ENCODE results near the gene BRICD5. TPM values are rescaled to one million over a fixed set of nuclear protein-coding genes. Genes with fewer than 3 reads are reported as not detected.
A peak's percentile ranks its signal among the peaks of the same experiment; 100 is the strongest.

The BRICD5 gene
- total RNA-seq, 1 donor from 2014 or later, result 1.4 TPM

DNA sequence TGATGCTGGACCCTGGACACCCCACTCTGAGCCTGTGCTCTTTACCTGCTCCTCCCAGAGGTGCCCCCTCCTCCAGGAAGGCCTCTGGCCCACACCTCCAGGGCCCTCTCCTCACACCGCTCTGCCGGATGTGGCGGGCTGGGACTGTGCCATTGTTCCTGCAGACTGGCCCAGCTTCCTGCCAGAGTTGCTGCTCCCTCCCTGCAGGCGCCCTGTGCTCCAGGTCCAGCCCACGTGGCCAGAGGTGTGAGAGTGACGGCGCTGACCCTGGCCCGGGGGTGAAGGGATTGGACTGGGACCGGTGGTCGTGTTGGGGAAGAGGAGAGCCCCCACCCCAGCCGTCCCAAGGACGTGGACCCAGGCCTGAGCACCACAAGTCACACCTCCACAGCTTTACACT, 18.4 kb upstream of the BRICD5 start:
- Histone ChIP-seq H3K4me3 (no peak overlapping the region), H3K9me3 (no peaks in the 10 kb centered on the region), H3K27ac (no peak overlapping the region), H3K27me3 (no peaks in the 10 kb centered on the region), H3K4me1 (peaks cover 4 to 11% of the 10 kb centered on the region in 2 donors), H3K36me3 (peaks cover 63% of the 10 kb centered on the region in 2 donors)
- TF ChIP-seq, protein P1, sequence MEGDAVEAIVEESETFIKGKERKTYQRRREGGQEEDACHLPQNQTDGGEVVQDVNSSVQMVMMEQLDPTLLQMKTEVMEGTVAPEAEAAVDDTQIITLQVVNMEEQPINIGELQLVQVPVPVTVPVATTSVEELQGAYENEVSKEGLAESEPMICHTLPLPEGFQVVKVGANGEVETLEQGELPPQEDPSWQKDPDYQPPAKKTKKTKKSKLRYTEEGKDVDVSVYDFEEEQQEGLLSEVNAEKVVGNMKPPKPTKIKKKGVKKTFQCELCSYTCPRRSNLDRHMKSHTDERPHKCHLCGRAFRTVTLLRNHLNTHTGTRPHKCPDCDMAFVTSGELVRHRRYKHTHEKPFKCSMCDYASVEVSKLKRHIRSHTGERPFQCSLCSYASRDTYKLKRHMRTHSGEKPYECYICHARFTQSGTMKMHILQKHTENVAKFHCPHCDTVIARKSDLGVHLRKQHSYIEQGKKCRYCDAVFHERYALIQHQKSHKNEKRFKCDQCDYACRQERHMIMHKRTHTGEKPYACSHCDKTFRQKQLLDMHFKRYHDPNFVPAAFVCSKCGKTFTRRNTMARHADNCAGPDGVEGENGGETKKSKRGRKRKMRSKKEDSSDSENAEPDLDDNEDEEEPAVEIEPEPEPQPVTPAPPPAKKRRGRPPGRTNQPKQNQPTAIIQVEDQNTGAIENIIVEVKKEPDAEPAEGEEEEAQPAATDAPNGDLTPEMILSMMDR (IDR thresholded peaks at IDR 0.05), result no peak
- DNase-seq (ENCODE audit: low spot score in 2 of 2), result no peak
- intact Hi-C loops (cut with DNase I), result no loop called here

DNA sequence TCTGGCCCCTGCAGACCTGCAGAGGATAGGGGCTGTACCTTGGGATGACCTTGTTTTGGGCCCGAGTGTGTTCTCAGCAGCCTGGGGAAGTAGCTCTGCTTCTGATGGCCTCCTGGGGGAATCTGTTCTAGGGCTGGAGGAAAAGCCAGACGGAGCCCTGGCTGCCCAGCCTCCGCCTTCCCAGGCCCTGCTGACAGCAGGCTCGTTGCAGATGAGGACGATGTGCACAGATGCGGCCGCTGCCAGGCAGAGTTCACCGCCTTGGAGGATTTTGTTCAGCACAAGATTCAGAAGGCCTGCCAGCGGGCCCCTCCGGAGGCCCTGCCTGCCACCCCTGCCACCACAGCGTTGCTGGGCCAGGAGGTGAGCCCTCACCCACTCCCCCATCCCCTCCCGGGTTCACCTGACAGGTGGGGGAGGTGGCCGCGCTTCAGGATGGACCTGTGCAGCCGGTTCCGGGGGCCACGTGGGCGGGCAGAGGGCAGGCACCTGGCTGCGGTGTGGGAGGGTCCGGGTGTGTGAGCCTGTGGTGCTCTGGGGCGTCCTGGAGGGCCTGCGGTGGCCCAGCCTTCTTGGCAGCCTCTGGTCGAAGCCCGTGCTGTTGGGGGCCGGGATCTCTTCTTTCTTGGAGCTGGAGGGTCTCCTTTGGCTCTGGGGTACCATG, 17.6 kb upstream of the BRICD5 start:
- intact Hi-C loops (cut with DNase I), result no loop called here
- TF ChIP-seq, protein P1 (IDR thresholded peaks at IDR 0.05), result no peak

GRCh38 chr16:2226918-2227317, 16.3 kb upstream of the BRICD5 start:
- H3K9me3 ChIP-seq, result no peaks in the 10 kb centered on the region
- H3K27me3 ChIP-seq, result no peaks in the 10 kb centered on the region
- H3K4me3 ChIP-seq, result no peak overlapping the region
- intact Hi-C loops (cut with DNase I), result no loop called here
- H3K27ac ChIP-seq, result no peak overlapping the region
- peaks cover 41 to 42% of the 10 kb centered on the region in 2 donors for H3K36me3 ChIP-seq
- H3K4me1 ChIP-seq, result peaks cover 4 to 15% of the 10 kb centered on the region in 2 donors
- DNase-seq (ENCODE audit: low spot score in 2 of 2), result no peak
- TF ChIP-seq, protein P1 (IDR thresholded peaks at IDR 0.05), result no peak

More for the DNA sequence above, 17.6 kb upstream of the BRICD5 start:
- Histone ChIP-seq H3K27me3 (no peaks in the 10 kb centered on the region), H3K9me3 (no peaks in the 10 kb centered on the region), H3K27ac (no peak overlapping the region), H3K36me3 (peaks cover 55% of the 10 kb centered on the region in 2 donors), H3K4me1 (peaks cover 4 to 13% of the 10 kb centered on the region in 2 donors), H3K4me3 (no peak overlapping the region)
- no peak for DNase-seq (ENCODE audit: low spot score in 2 of 2)

DNA sequence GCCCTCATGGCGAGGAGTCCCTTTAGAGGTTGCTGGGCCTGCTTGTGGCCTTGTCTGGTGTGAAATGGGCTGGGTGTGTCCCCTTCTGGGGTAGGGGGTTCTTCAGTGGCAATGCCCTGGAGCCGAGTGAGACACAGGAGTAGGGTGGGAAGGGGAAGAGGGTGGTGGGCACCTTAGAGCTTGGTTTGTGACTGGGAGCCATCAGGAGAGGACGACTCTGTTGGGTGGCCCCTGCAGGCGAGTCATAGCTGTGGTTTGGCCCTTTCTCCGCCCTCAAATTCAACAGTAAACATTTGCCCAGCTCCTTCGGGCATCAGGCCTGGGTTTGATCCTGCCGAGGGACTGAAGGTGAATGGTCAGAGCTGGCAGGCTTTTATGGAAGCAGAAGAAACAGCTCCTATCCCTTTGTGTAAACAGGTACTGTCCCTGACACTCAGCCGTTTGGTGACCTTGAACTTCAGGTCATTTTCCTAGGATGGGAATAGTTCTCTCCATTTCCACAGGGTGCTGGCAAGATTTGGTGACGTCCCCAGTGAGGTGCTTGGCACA, 15.7 kb upstream of the BRICD5 start:
- no peaks in the 10 kb centered on the region for H3K9me3 ChIP-seq
- no peaks in the 10 kb centered on the region for H3K27me3 ChIP-seq
- intact Hi-C loops (cut with DNase I), result no loop called here
- H3K4me1 ChIP-seq, result peaks cover 4 to 15% of the 10 kb centered on the region in 2 donors
- TF ChIP-seq, protein P1 (IDR thresholded peaks at IDR 0.05), result no peak
- peaks cover 35 to 36% of the 10 kb centered on the region in 2 donors for H3K36me3 ChIP-seq
- H3K4me3 ChIP-seq, result no peak overlapping the region
- no peak overlapping the region for H3K27ac ChIP-seq
- no peak for DNase-seq (ENCODE audit: low spot score in 2 of 2)

GRCh38 chr16:2223942-2224486, 13.4 kb upstream of the BRICD5 start:
- intact Hi-C loops (cut with DNase I), result loop anchor here (1.0 to 5.0 kb wide), 7 partner anchors 9 to 397 kb away; partner anchors contain the start of genes ECI1, FAHD1, HAGH and MLST8
- Histone ChIP-seq H3K9me3 (no peaks in the 10 kb centered on the region), H3K4me1 (peaks cover 4 to 15% of the 10 kb centered on the region in 2 donors), H3K36me3 (peaks cover 12 to 13% of the 10 kb centered on the region in 2 donors), H3K27me3 (no peaks in the 10 kb centered on the region), H3K4me3 (peak overlapping the region; percentile 89 to 92), H3K27ac (peak overlapping the region; percentile 80)
- no peak for DNase-seq (ENCODE audit: low spot score in 2 of 2)
- TF ChIP-seq, protein P1 (IDR thresholded peaks at IDR 0.05), result peak in 1 of 3 experiments; percentile 18

All from ascending aorta (tissue), 2 donors.